ENCODE data around the gene SLC50A1. TPM values are rescaled to one million over a fixed set of nuclear protein-coding genes. Genes with fewer than 3 reads are reported as not detected.

Gene SLC50A1
- total RNA-seq, 1 donor from 2014 or later: 77.3 TPM

DNA sequence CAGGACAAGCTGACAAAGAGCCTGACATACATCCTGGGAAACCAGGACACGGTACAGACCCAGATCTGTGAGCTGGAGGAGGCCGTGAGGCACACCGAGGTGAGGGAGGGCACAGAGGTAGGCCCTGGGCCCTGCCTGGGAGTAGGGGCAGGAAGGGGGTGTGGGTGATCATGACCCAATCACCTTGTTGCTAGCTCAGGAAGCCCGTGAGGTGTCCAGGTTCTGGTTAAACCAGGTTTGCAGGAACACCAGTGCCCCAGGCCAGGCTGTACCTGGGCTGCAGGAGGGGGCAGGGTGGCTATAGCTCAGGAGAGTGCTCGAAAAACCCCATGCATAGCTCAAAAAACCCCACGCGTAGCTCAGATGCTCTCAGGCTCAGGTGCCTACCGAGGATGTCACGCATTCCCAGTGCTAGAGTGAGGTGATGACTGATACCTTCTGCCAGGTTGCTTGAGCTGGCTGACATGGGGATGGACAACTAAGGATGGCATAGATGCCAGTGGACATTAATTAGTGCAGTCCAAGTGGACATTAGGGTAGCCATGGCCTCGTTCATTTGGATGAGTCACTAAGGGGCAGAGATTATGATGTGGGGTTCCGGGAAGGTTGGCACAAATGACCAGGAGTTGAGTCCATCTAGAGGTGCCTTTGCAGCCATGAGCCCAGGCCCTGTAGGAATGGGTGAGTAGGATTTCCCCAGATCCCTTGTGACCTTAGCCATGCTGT is 41.7 kb downstream of the SLC50A1 start:
- Mint-ChIP-seq H3K27ac (no peak overlapping the region), H3K4me3 (no peak overlapping the region), H3K36me3 (ENCODE audit: low read depth) (peaks cover 10% of the 10 kb centered on the region), H3K27me3 (no peaks in the 10 kb centered on the region), H3K9me3 (no peaks in the 10 kb centered on the region), H3K4me1 (peaks cover 26% of the 10 kb centered on the region)
- DNase-seq: no peak
- TF ChIP-seq, protein P1, sequence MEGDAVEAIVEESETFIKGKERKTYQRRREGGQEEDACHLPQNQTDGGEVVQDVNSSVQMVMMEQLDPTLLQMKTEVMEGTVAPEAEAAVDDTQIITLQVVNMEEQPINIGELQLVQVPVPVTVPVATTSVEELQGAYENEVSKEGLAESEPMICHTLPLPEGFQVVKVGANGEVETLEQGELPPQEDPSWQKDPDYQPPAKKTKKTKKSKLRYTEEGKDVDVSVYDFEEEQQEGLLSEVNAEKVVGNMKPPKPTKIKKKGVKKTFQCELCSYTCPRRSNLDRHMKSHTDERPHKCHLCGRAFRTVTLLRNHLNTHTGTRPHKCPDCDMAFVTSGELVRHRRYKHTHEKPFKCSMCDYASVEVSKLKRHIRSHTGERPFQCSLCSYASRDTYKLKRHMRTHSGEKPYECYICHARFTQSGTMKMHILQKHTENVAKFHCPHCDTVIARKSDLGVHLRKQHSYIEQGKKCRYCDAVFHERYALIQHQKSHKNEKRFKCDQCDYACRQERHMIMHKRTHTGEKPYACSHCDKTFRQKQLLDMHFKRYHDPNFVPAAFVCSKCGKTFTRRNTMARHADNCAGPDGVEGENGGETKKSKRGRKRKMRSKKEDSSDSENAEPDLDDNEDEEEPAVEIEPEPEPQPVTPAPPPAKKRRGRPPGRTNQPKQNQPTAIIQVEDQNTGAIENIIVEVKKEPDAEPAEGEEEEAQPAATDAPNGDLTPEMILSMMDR (IDR thresholded peaks at IDR 0.05): no peak
- no peak for ATAC-seq (ENCODE audit: low read depth)
- intact Hi-C loops (cut with micrococcal nuclease): loop anchor here (2.0 to 10.0 kb wide), 3 partner anchors 15 to 623 kb away; partner anchors contain the start of genes CKS1B, SHC1 and UBE2Q1
- ChIA-PET CTCF (interaction anchor here (0.8 to 4.6 kb wide), 8 partner anchors 8 to 92 kb away, joined by 3 to 41 read pairs (median 5); partner anchors contain the start of gene THBS3), POLR2A (interaction anchor here (1.6 to 2.4 kb wide), 2 partner anchors 17 to 47 kb away, joined by 5 to 13 read pairs; no protein-coding TSS in a partner anchor)

DNA sequence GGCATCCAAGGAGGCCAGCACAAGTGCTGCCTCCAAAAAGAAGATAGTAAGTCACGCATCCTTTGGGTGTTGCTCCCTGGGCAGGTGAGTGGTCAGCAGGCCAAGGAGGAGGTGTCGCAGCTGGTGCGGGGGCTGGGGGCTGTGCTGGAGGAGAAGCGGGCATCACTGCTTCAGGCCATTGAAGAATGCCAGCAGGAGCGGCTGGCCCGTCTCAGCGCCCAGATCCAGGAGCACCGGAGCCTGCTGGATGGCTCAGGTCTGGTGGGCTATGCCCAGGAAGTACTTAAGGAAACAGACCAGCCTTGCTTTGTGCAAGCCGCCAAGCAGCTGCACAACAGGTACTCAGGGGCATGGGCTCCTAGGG is 42.2 kb downstream of the SLC50A1 start:
- DNase-seq (no peak), ATAC-seq (ENCODE audit: low read depth) (no peak)
- Mint-ChIP-seq H3K9me3 (no peaks in the 10 kb centered on the region), H3K27ac (no peak overlapping the region), H3K4me3 (no peak overlapping the region), H3K27me3 (no peaks in the 10 kb centered on the region), H3K4me1 (peaks cover 24% of the 10 kb centered on the region), H3K36me3 (ENCODE audit: low read depth) (peaks cover 6% of the 10 kb centered on the region)
- intact Hi-C loops (cut with micrococcal nuclease): loop anchor here (2.0 to 10.0 kb wide), 3 partner anchors 15 to 623 kb away; partner anchors contain the start of genes CKS1B, SHC1 and UBE2Q1
- TF ChIP-seq, protein P1 (IDR thresholded peaks at IDR 0.05): no peak
- ChIA-PET CTCF (interaction anchor here (0.9 to 4.6 kb wide), 5 partner anchors 8 to 66 kb away, joined by 4 to 41 read pairs (median 6); partner anchors contain the start of gene THBS3), POLR2A (interaction anchor here (1.6 to 2.4 kb wide), 2 partner anchors 16 to 46 kb away, joined by 5 to 13 read pairs; no protein-coding TSS in a partner anchor)

DNA sequence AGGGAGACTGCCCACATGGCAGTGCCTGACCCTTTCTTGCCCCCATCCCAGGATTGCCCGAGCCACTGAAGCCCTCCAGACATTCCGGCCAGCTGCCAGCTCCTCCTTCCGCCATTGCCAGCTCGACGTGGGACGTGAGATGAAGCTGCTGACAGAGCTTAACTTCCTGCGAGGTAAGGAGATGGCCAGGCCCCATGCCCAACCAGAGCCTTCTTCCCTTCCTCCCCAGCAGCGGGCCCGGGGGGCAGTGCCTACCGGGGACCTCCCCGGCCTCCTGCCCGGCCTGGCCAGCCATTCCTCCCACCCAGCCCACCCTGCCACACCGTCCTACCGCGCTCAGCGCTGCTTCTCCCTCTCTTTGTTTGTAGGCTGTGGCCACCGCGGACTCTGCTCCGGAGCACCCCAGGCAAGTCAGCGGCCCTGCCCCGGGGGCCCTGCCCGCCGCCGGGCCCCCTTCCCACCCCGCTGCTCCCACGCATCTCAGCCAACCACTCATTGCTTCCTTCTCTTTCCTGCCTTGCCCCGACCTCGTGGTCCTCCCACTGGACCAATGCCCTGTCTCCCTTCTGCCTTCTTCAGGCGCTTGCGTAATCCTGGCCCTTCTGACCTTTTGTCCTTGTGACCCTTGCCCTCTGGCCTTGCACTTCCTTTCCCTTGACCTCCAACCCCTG is 42.9 kb downstream of the SLC50A1 start:
- Mint-ChIP-seq H3K27ac (no peak overlapping the region), H3K27me3 (no peaks in the 10 kb centered on the region), H3K9me3 (no peaks in the 10 kb centered on the region), H3K4me3 (no peak overlapping the region), H3K36me3 (ENCODE audit: low read depth) (no peaks in the 10 kb centered on the region), H3K4me1 (peaks cover 20% of the 10 kb centered on the region)
- TF ChIP-seq, protein P1 (IDR thresholded peaks at IDR 0.05): no peak
- ATAC-seq (ENCODE audit: low read depth) (no peak), DNase-seq (peak; percentile 5)
- intact Hi-C loops (cut with micrococcal nuclease): loop anchor here (10.0 kb wide), 2 partner anchors 204 to 624 kb away; partner anchors contain the start of genes CKS1B, SHC1 and UBE2Q1
- ChIA-PET CTCF (interaction anchor here (1.4 to 4.6 kb wide), 2 partner anchors 15 to 49 kb away, joined by 7 to 41 read pairs; no protein-coding TSS in a partner anchor), POLR2A (interaction anchor here (2.4 kb wide), 1 partner anchor 15 kb away, joined by 13 read pairs; no protein-coding TSS in a partner anchor)

DNA sequence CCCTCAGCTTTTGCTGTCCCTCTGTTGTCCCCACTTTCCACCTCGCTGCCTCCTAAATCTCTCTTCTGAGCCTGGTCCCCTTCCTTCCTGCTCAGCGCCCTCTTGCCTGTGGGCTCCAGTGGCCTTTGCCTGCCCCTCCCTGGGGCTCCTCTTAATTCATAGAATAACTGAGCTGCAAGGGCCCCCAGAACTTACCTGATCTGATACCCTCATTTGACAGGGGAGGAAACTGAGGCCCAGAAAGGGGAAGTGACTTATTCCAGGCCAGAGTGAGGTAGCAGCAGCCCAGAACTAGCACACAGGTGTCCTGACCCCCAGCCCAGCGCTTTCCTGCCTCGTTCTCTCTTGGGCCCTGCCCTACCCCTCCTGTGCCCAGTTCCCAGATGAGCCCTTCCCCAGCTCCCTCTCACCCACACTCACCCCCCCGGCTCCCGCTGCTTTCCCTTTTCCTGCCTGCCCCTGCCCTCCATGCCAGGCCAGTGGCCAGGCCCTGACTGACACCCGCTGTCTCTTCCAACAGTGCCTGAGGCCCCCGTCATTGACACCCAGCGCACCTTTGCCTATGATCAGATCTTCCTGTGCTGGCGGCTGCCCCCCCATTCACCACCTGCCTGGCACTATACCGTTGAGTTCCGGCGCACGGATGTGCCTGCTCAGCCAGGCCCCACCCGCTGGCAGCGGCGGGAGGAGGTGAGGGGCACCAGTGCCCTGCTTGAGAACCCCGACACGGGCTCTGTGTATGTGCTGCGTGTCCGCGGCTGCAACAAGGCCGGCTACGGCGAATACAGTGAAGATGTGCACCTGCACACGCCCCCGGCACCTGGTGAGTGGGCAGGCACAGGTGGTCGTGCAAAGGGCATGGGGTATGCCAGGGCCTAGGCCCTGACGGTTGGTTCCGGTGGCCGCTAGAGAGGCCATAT is 43.7 kb downstream of the SLC50A1 start:
- H3K27me3 Mint-ChIP-seq: no peaks in the 10 kb centered on the region
- intact Hi-C loops (cut with micrococcal nuclease): loop anchor here (10.0 kb wide), 2 partner anchors 205 to 625 kb away; partner anchors contain the start of genes CKS1B, SHC1 and UBE2Q1
- POLR2A ChIA-PET: no interaction called here

More for the DNA sequence above, 43.7 kb downstream of the SLC50A1 start:
- TF ChIP-seq, protein P1 (IDR thresholded peaks at IDR 0.05): no peak
- Mint-ChIP-seq H3K4me3 (no peak overlapping the region), H3K27ac (no peak overlapping the region), H3K36me3 (ENCODE audit: low read depth) (no peaks in the 10 kb centered on the region), H3K4me1 (peaks cover 17% of the 10 kb centered on the region), H3K9me3 (no peaks in the 10 kb centered on the region)
- CTCF ChIA-PET: interaction anchor here (4.6 kb wide), 1 partner anchor 15 kb away, joined by 41 read pairs; no protein-coding TSS in a partner anchor
- no peak for ATAC-seq (ENCODE audit: low read depth)
- DNase-seq: peak; percentile 9

Measured in activated B cell treated with CpG ODN at 0.5 μM for 24 hours (primary cell).